Thoracic aorta (tissue), 2 donors: ENCODE results near the gene SGCA. TPM values are rescaled to one million over a fixed set of nuclear protein-coding genes. Genes with fewer than 3 reads are reported as not detected.

Experiments
- ATAC-seq: fragments of 150-250 bp; one replicate; pipeline ENCODE4 v1.8.0; 2017; ENCODE audit warnings: low read depth; ENCODE audit not compliant: insufficient number of reproducible peaks, low FRiP score
- DNase-seq: peaks from one replicate; pipeline ENCODE4 v3.0.0-alpha.2; 2020; ENCODE audit warnings: low spot score
- H3K27ac ChIP-seq, 2 donors: fragments of 200-600 bp; sonication (generic); 1 replicate in 1 of 2; 2 replicates in 1 of 2; pipeline ENCODE4 v1.5.1; 2016; ENCODE audit warnings: mild to moderate bottlenecking in 2 of 2, moderate library complexity in 2 of 2
- H3K27me3 ChIP-seq: fragments of 200-600 bp; sonication (generic); replicated peaks from 2 replicates; pipeline ENCODE4 v1.6.0; 2016; ENCODE audit warnings: mild to moderate bottlenecking; ENCODE audit not compliant: insufficient read depth
- H3K36me3 ChIP-seq: fragments of 200-600 bp; sonication (generic); one replicate; pipeline ENCODE4 v1.5.1; 2016
- H3K4me1 ChIP-seq, 2 donors: fragments of 200-600 bp; sonication (generic); 1 replicate in 1 of 2; 2 replicates in 1 of 2; pipeline versions ENCODE4 v1.5.1 to v1.6.0; 2016; ENCODE audit warnings: low read depth in 2 of 2, mild to moderate bottlenecking in 1 of 2; ENCODE audit not compliant: control insufficient read depth in 1 of 2
- H3K4me3 ChIP-seq: fragments of 200-600 bp; sonication (generic); 2 replicates; pipeline ENCODE4 v1.5.1; 2016; ENCODE audit warnings: mild to moderate bottlenecking
- H3K9me3 ChIP-seq: fragments of 200-600 bp; sonication (generic); 2 replicates; pipeline ENCODE4 v1.5.1; 2016
- CTCF ChIP-seq: fragments of 200-600 bp; sonication (generic); IDR thresholded peaks from one replicate; pipeline ENCODE4 v1.5.1; 2019; ENCODE audit warnings: antibody characterized with exemption
- total RNA-seq, 2 donors: library from RNA; depleted of rRNA; stranded (reverse); fragments of >200 nt; gene quantifications; one replicate each; pipeline versions ENCODE4 v1.1.0 to v1.2.3, GENCODE V29; 2016

Gene SGCA
- total RNA-seq, 2 donors from 2014 or later, result 95.5 to 158 TPM

GRCh38 chr17:50198026-50198669, 32.3 kb downstream of the SGCA start:
- peak overlapping the region; percentile 88 to 90 for H3K27ac ChIP-seq
- ATAC-seq (no peak), DNase-seq (no peak)
- H3K4me3 ChIP-seq, result peak overlapping the region; percentile 78
- peak; percentile 61 for TF ChIP-seq CTCF
- no peaks in the 10 kb centered on the region for H3K27me3 ChIP-seq
- H3K4me1 ChIP-seq, result peaks cover 18 to 63% of the 10 kb centered on the region in 2 donors
- H3K9me3 ChIP-seq, result no peaks in the 10 kb centered on the region
- H3K36me3 ChIP-seq, result peaks cover 53% of the 10 kb centered on the region

- TF ChIP-seq CTCF, result no peak
- Histone ChIP-seq H3K36me3 (peaks cover 42% of the 10 kb centered on the region), H3K27me3 (no peaks in the 10 kb centered on the region), H3K27ac (peak overlapping the region; percentile 88 to 90), H3K4me1 (peaks cover 18 to 74% of the 10 kb centered on the region in 2 donors), H3K9me3 (no peaks in the 10 kb centered on the region), H3K4me3 (peak overlapping the region; percentile 78)
- ATAC-seq, result no peak
- DNase-seq, result no peak
Observed at GRCh38 chr17:50199211-50199802, 33.5 kb downstream of the SGCA start.

GRCh38 chr17:50199803-50200456, 34.1 kb downstream of the SGCA start:
- no peak for TF ChIP-seq CTCF
- Histone ChIP-seq H3K27me3 (no peaks in the 10 kb centered on the region), H3K27ac (peak overlapping the region; percentile 90 to 99), H3K4me3 (peak overlapping the region; percentile 78), H3K36me3 (peaks cover 36% of the 10 kb centered on the region), H3K4me1 (peaks cover 18 to 75% of the 10 kb centered on the region in 2 donors), H3K9me3 (no peaks in the 10 kb centered on the region)
- DNase-seq (peak; percentile 85), ATAC-seq (peak; percentile 62)

GRCh38 chr17:50200457-50201275, 34.9 kb downstream of the SGCA start:
- peak; percentile 81 for DNase-seq
- H3K27ac ChIP-seq, result peak overlapping the region; percentile 90 to 99
- no peaks in the 10 kb centered on the region for H3K27me3 ChIP-seq
- peak; percentile 99 for TF ChIP-seq CTCF
- H3K36me3 ChIP-seq, result peaks cover 28% of the 10 kb centered on the region
- ATAC-seq, result peak; percentile 70
- peak overlapping the region; percentile 78 for H3K4me3 ChIP-seq
- peaks cover 18 to 75% of the 10 kb centered on the region in 2 donors for H3K4me1 ChIP-seq
- no peaks in the 10 kb centered on the region for H3K9me3 ChIP-seq
